HEK293 (cell line): ENCODE results near the gene FTO.

Source experiments
- GFI1B ChIP-seq: fragments of 450-650 bp; formaldehyde crosslinking; IDR thresholded peaks from 2 replicates; pipeline ENCODE4 v1.5.1; 2016; ENCODE audit warnings: missing biosample characterization, missing genetic modification characterization
- GLIS1 ChIP-seq: fragments of 450-650 bp; formaldehyde crosslinking; IDR thresholded peaks from 2 replicates; pipeline ENCODE4 v1.5.1; 2016; ENCODE audit warnings: missing biosample characterization, missing genetic modification characterization
- KLF9 ChIP-seq: fragments of 450-650 bp; formaldehyde crosslinking; IDR thresholded peaks from 2 replicates; pipeline ENCODE4 v1.5.1; 2016; ENCODE audit warnings: missing biosample characterization, missing genetic modification characterization, low read depth
- SP7 ChIP-seq: fragments of 450-650 bp; formaldehyde crosslinking; IDR thresholded peaks from 2 replicates; pipeline ENCODE4 v1.5.1; 2016; ENCODE audit warnings: missing biosample characterization, missing genetic modification characterization
- TCF7L2 ChIP-seq: IDR thresholded peaks from 2 replicates; pipeline ENCODE4 v1.6.1; 2011; ENCODE audit warnings: low read depth, mild to moderate bottlenecking, inconsistent platforms, low read length, moderate library complexity, borderline replicate concordance
- ZEB2 ChIP-seq: fragments of 450-650 bp; formaldehyde crosslinking; IDR thresholded peaks from 2 replicates; pipeline ENCODE4 v1.5.1; 2016; ENCODE audit warnings: missing biosample characterization, missing genetic modification characterization
- ZIC2 ChIP-seq: fragments of 450-650 bp; formaldehyde crosslinking; IDR thresholded peaks from 2 replicates; pipeline ENCODE4 v1.5.1; 2016; ENCODE audit warnings: missing biosample characterization, missing genetic modification characterization
- ZNF221 ChIP-seq: fragments of 450-650 bp; formaldehyde crosslinking; IDR thresholded peaks from 2 replicates; pipeline ENCODE4 v1.5.1; 2017; ENCODE audit warnings: missing biosample characterization, missing genetic modification characterization, borderline replicate concordance
- ZNF24 ChIP-seq: fragments of 450-650 bp; formaldehyde crosslinking; IDR thresholded peaks from 2 replicates; pipeline ENCODE4 v1.5.1; 2016; ENCODE audit warnings: missing biosample characterization, missing genetic modification characterization
- ZNF335 ChIP-seq: fragments of 450-650 bp; formaldehyde crosslinking; conservative IDR thresholded peaks from 2 replicates; pipeline ENCODE4 v1.5.1; 2016; ENCODE audit warnings: missing biosample characterization, missing genetic modification characterization
- ZNF341 ChIP-seq: fragments of 450-650 bp; formaldehyde crosslinking; IDR thresholded peaks from 2 replicates; pipeline ENCODE4; 2016; ENCODE audit warnings: low read depth, missing biosample characterization, missing genetic modification characterization
- ZNF423 ChIP-seq: fragments of 450-650 bp; formaldehyde crosslinking; IDR thresholded peaks from 2 replicates; pipeline ENCODE4 v1.5.1; 2016; ENCODE audit warnings: missing biosample characterization, missing genetic modification characterization
- ZNF561 ChIP-seq: fragments of 450-650 bp; IDR thresholded peaks from 2 replicates; pipeline ENCODE4 v1.5.1; 2018; ENCODE audit warnings: missing biosample characterization, missing genetic modification characterization, borderline replicate concordance
- ZNF600 ChIP-seq: fragments of 450-650 bp; formaldehyde crosslinking; IDR thresholded peaks from 2 replicates; pipeline ENCODE4 v1.5.1; 2016; ENCODE audit warnings: missing biosample characterization, missing genetic modification characterization
- ZNF629 ChIP-seq: fragments of 450-650 bp; formaldehyde crosslinking; IDR thresholded peaks from 2 replicates; pipeline ENCODE4 v1.5.1; 2017; ENCODE audit warnings: missing biosample characterization, missing genetic modification characterization
- ZNF76 ChIP-seq: fragments of 450-650 bp; formaldehyde crosslinking; IDR thresholded peaks from 2 replicates; pipeline ENCODE4; 2016; ENCODE audit warnings: low read depth, missing biosample characterization, missing genetic modification characterization, borderline replicate concordance
- ZNF792 ChIP-seq: fragments of 450-650 bp; formaldehyde crosslinking; IDR thresholded peaks from 2 replicates; pipeline ENCODE4 v1.5.1; 2016; ENCODE audit warnings: missing biosample characterization, missing genetic modification characterization
- ZNF843 ChIP-seq: fragments of 450-650 bp; formaldehyde crosslinking; IDR thresholded peaks from 2 replicates; pipeline ENCODE4 v1.5.1; 2016; ENCODE audit warnings: missing biosample characterization, missing genetic modification characterization
- ZSCAN23 ChIP-seq: fragments of 450-650 bp; formaldehyde crosslinking; IDR thresholded peaks from 2 replicates; pipeline ENCODE4 v1.5.1; 2016; ENCODE audit warnings: missing biosample characterization, missing genetic modification characterization
- ZSCAN30 ChIP-seq: fragments of 450-650 bp; IDR thresholded peaks from 2 replicates; pipeline ENCODE4 v1.5.1; 2018; ENCODE audit warnings: missing biosample characterization, mild to moderate bottlenecking, missing genetic modification characterization, moderate library complexity
- ZXDB ChIP-seq: fragments of 450-650 bp; formaldehyde crosslinking; IDR thresholded peaks from 2 replicates; pipeline ENCODE4 v1.5.1; 2016; ENCODE audit warnings: missing biosample characterization, missing genetic modification characterization
- TF ChIP-seq, protein P1 (sequence below): fragments of 450-650 bp; formaldehyde crosslinking; IDR thresholded peaks from 2 replicates; pipeline ENCODE4 v1.5.1; 2016; ENCODE audit warnings: missing biosample characterization, missing genetic modification characterization
- TF ChIP-seq, protein P2 (sequence below): fragments of 450-650 bp; formaldehyde crosslinking; optimal IDR thresholded peaks from 2 replicates; pipeline ENCODE3; 2016; ENCODE audit warnings: missing biosample characterization, mild to moderate bottlenecking, missing genetic modification characterization
- TF ChIP-seq, protein P3 (sequence below): fragments of 450-650 bp; formaldehyde crosslinking; IDR thresholded peaks from 2 replicates; pipeline ENCODE4 v1.5.1; 2017; ENCODE audit warnings: missing biosample characterization, mild to moderate bottlenecking, missing genetic modification characterization, moderate library complexity
- TF ChIP-seq, protein P4 (sequence below): fragments of 450-650 bp; formaldehyde crosslinking; IDR thresholded peaks from 2 replicates; pipeline ENCODE4 v1.5.1; 2016; ENCODE audit warnings: missing biosample characterization, missing genetic modification characterization
- TF ChIP-seq, protein P5 (sequence below): IDR thresholded peaks from 2 replicates; pipeline ENCODE4 v1.6.1; 2011; ENCODE audit warnings: mild to moderate bottlenecking, low read depth, low read length, borderline replicate concordance
- TF ChIP-seq, protein P6 (sequence below): fragments of 450-650 bp; formaldehyde crosslinking; IDR thresholded peaks from 2 replicates; pipeline ENCODE4 v1.5.1; 2016; ENCODE audit warnings: missing biosample characterization, missing genetic modification characterization
- TF ChIP-seq, protein P7 (sequence below): fragments of 450-650 bp; formaldehyde crosslinking; IDR thresholded peaks from 2 replicates; pipeline ENCODE4 v1.5.1; 2017; ENCODE audit warnings: missing biosample characterization, missing genetic modification characterization

FTO gene

DNA sequence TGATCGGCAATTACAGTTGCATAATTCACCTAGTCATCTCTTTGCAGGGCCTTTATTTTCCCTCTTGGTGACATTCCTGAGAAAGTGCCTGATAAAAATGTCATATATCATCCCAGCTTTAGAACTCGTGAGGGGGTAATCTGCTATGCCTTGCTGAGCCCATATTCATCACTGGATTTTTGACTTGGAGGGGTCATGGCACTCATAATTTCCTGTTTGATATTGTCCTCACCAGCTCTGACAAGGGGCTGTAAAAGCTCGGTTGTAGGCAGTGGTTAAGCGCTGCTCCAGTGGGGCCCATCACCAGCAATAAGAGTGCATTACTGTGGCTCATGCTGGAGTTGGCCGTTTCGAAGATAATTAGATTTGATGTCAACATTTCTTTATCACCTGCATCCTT lies 355.4 kb downstream of the FTO start (continued):
- TF ChIP-seq ZSCAN23 (tag by site-specific recombination) = no peak
- peak; percentile 46; the same call in 1 of the 2 replicates for TF ChIP-seq ZXDB
- TF ChIP-seq ZNF423 (tag by site-specific recombination) = no peak; the same call in 1 of the 2 replicates
- peak; percentile 75 for TF ChIP-seq ZIC2 (tag by site-specific recombination)
- TF ChIP-seq ZNF76 (tag by site-specific recombination) = no peak
- no peak for TF ChIP-seq KLF9 (tag by site-specific recombination)
- TF ChIP-seq ZNF341 (tag by site-specific recombination) = peak; percentile 50
- TF ChIP-seq ZEB2 (tag by site-specific recombination) = peak; percentile 84
- TF ChIP-seq TCF7L2 = peak; percentile 97
- TF ChIP-seq ZNF221 (tag by site-specific recombination) = no peak
- TF ChIP-seq ZNF335 (tag by site-specific recombination) = peak; percentile 83
- 0 out of 2 replicates have a peak, but pooled peaks have one; percentile 16 for TF ChIP-seq ZNF600 (tag by site-specific recombination)
- TF ChIP-seq ZNF792 (tag by site-specific recombination) = no peak
- peak; percentile 87 for TF ChIP-seq ZNF843
- TF ChIP-seq, protein P1, sequence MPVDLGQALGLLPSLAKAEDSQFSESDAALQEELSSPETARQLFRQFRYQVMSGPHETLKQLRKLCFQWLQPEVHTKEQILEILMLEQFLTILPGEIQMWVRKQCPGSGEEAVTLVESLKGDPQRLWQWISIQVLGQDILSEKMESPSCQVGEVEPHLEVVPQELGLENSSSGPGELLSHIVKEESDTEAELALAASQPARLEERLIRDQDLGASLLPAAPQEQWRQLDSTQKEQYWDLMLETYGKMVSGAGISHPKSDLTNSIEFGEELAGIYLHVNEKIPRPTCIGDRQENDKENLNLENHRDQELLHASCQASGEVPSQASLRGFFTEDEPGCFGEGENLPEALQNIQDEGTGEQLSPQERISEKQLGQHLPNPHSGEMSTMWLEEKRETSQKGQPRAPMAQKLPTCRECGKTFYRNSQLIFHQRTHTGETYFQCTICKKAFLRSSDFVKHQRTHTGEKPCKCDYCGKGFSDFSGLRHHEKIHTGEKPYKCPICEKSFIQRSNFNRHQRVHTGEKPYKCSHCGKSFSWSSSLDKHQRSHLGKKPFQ (tag by site-specific recombination) = peak; percentile 50; the same call in 1 of the 2 replicates
- TF ChIP-seq, protein P2, sequence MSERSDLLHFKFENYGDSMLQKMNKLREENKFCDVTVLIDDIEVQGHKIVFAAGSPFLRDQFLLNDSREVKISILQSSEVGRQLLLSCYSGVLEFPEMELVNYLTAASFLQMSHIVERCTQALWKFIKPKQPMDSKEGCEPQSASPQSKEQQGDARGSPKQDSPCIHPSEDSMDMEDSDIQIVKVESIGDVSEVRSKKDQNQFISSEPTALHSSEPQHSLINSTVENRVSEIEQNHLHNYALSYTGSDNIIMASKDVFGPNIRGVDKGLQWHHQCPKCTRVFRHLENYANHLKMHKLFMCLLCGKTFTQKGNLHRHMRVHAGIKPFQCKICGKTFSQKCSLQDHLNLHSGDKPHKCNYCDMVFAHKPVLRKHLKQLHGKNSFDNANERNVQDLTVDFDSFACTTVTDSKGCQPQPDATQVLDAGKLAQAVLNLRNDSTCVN (tag by site-specific recombination) = no peak
- 0 out of 2 replicates have a peak, but pooled peaks have one; percentile 28 for TF ChIP-seq ZNF24 (tag by site-specific recombination)
- TF ChIP-seq, protein P3, sequence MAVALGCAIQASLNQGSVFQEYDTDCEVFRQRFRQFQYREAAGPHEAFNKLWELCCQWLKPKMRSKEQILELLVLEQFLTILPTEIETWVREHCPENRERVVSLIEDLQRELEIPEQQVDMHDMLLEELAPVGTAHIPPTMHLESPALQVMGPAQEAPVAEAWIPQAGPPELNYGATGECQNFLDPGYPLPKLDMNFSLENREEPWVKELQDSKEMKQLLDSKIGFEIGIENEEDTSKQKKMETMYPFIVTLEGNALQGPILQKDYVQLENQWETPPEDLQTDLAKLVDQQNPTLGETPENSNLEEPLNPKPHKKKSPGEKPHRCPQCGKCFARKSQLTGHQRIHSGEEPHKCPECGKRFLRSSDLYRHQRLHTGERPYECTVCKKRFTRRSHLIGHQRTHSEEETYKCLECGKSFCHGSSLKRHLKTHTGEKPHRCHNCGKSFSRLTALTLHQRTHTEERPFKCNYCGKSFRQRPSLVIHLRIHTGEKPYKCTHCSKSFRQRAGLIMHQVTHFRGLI (tag by site-specific recombination) = peak; percentile 61; the same call in 1 of the 2 replicates
- peak; percentile 86 for TF ChIP-seq GLIS1 (tag by site-specific recombination)
- peak; percentile 74; the same call in 1 of the 2 replicates for TF ChIP-seq ZNF561
- TF ChIP-seq, protein P4, sequence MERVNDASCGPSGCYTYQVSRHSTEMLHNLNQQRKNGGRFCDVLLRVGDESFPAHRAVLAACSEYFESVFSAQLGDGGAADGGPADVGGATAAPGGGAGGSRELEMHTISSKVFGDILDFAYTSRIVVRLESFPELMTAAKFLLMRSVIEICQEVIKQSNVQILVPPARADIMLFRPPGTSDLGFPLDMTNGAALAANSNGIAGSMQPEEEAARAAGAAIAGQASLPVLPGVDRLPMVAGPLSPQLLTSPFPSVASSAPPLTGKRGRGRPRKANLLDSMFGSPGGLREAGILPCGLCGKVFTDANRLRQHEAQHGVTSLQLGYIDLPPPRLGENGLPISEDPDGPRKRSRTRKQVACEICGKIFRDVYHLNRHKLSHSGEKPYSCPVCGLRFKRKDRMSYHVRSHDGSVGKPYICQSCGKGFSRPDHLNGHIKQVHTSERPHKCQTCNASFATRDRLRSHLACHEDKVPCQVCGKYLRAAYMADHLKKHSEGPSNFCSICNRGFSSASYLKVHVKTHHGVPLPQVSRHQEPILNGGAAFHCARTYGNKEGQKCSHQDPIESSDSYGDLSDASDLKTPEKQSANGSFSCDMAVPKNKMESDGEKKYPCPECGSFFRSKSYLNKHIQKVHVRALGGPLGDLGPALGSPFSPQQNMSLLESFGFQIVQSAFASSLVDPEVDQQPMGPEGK (tag by site-specific recombination) = no peak
- TF ChIP-seq, protein P5, sequence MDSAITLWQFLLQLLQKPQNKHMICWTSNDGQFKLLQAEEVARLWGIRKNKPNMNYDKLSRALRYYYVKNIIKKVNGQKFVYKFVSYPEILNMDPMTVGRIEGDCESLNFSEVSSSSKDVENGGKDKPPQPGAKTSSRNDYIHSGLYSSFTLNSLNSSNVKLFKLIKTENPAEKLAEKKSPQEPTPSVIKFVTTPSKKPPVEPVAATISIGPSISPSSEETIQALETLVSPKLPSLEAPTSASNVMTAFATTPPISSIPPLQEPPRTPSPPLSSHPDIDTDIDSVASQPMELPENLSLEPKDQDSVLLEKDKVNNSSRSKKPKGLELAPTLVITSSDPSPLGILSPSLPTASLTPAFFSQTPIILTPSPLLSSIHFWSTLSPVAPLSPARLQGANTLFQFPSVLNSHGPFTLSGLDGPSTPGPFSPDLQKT = no peak
- TF ChIP-seq, protein P6, sequence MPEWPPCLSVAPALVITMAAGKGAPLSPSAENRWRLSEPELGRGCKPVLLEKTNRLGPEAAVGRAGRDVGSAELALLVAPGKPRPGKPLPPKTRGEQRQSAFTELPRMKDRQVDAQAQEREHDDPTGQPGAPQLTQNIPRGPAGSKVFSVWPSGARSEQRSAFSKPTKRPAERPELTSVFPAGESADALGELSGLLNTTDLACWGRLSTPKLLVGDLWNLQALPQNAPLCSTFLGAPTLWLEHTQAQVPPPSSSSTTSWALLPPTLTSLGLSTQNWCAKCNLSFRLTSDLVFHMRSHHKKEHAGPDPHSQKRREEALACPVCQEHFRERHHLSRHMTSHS (tag by site-specific recombination) = peak; percentile 69; the same call in 1 of the 2 replicates
- TF ChIP-seq, protein P7, sequence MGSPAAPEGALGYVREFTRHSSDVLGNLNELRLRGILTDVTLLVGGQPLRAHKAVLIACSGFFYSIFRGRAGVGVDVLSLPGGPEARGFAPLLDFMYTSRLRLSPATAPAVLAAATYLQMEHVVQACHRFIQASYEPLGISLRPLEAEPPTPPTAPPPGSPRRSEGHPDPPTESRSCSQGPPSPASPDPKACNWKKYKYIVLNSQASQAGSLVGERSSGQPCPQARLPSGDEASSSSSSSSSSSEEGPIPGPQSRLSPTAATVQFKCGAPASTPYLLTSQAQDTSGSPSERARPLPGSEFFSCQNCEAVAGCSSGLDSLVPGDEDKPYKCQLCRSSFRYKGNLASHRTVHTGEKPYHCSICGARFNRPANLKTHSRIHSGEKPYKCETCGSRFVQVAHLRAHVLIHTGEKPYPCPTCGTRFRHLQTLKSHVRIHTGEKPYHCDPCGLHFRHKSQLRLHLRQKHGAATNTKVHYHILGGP (tag by site-specific recombination) = no peak
- TF ChIP-seq GFI1B (tag by site-specific recombination) = peak; percentile 71; the same call in 1 of the 2 replicates
- peak; percentile 60 for TF ChIP-seq ZNF629 (tag by site-specific recombination)
- peak; percentile 58 for TF ChIP-seq SP7
- TF ChIP-seq ZSCAN30 (tag by site-specific recombination) = peak; percentile 62; the same call in 1 of the 2 replicates
